Femur (tissue), 1 donor: ENCODE measurements around the gene SUPT20HL1.

Experiments
- DNase-seq: peaks from one replicate; pipeline ENCODE4 v3.0.0-alpha.2; 2017

The SUPT20HL1 gene

GRCh38 chrX:24405959-24406358, 45.5 kb downstream of the SUPT20HL1 start:
- DNase-seq = no peak
